Measurements from ENCODE around the gene ARSK. TPM values are rescaled to one million over a fixed set of nuclear protein-coding genes. Genes with fewer than 3 reads are reported as not detected.

The ARSK gene
- total and polyA plus RNA-seq, 2 experiments from 2014 or later = 11.1 to 12.2 TPM

DNA sequence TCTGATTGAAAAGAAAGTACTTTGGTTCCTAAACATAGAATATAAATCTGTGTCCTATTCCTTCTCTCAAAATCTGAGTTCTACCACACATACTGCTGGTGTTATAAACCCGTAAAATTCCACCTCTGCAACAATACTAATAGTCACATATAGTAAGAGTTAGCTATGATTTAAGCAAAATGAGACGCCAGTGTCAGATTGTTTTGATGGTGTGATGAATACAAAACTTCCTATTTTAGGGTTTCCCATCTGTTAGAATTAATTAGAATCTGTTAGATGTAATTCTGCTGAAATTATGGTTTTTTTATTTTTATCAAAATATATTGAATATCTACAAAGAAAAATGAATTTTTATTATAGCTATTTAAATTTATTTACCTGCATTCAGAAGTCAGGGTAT, 26.7 kb downstream of the ARSK start:
- Histone ChIP-seq H3K27me3 (no peaks in the 10 kb centered on the region), H3K4me3 (no peak overlapping the region), H3K4me1 (ENCODE audit: low read depth) (no peaks in the 10 kb centered on the region), H3K36me3 (no peaks in the 10 kb centered on the region), H3K27ac (no peak overlapping the region), H3K9me3 (ENCODE audit: low read depth) (no peaks in the 10 kb centered on the region)
- no peak for DNase-seq (ENCODE audit: low read depth in 1 of 2, low spot score in 1 of 2)
- TF ChIP-seq, protein P1, sequence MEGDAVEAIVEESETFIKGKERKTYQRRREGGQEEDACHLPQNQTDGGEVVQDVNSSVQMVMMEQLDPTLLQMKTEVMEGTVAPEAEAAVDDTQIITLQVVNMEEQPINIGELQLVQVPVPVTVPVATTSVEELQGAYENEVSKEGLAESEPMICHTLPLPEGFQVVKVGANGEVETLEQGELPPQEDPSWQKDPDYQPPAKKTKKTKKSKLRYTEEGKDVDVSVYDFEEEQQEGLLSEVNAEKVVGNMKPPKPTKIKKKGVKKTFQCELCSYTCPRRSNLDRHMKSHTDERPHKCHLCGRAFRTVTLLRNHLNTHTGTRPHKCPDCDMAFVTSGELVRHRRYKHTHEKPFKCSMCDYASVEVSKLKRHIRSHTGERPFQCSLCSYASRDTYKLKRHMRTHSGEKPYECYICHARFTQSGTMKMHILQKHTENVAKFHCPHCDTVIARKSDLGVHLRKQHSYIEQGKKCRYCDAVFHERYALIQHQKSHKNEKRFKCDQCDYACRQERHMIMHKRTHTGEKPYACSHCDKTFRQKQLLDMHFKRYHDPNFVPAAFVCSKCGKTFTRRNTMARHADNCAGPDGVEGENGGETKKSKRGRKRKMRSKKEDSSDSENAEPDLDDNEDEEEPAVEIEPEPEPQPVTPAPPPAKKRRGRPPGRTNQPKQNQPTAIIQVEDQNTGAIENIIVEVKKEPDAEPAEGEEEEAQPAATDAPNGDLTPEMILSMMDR (IDR thresholded peaks at IDR 0.05; ENCODE audit: low read depth, low read length) = no peak

DNA sequence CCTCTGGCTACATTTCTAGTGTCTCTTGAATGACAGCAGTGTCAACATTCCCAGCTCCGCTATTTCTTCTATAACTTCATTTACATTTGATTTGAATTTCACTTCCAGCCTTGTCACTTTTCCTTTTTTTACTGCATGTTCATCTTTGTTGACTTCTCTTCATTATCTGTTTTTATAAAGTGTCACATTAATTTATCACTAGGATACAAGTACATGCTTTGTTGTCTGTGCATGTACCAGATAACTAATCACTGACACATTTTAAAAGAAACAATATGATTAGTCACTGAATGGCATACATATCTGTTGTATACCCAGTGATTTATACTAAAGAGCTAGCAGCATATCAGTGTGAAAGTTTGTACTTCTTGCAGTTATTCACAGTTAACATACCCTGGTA, 29.1 kb downstream of the ARSK start:
- Histone ChIP-seq H3K4me1 (ENCODE audit: low read depth) (no peaks in the 10 kb centered on the region), H3K4me3 (no peak overlapping the region), H3K9me3 (ENCODE audit: low read depth) (no peaks in the 10 kb centered on the region), H3K27ac (no peak overlapping the region), H3K36me3 (no peaks in the 10 kb centered on the region), H3K27me3 (no peaks in the 10 kb centered on the region)
- no peak for DNase-seq (ENCODE audit: low read depth in 1 of 2, low spot score in 1 of 2)
- TF ChIP-seq, protein P1 (IDR thresholded peaks at IDR 0.05; ENCODE audit: low read depth, low read length) = no peak

DNA sequence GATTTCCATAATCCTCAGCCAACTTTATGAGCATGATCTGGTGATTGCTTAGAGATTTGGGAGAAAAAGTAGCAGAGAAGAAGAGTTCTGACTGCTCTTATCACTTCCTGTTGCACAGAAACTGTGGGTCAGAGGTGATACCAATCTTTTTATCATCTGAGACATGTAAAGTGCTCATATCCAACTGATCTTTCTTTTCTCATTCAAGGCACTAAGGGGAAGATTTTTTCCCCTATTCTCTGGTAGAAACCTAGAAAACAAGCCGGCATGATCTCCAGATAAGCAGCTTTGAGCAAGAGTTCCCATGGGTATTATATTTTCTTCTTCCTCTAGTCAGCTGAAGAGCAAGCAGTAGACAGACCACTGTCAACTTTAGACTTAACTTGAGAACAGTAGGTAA, 36.0 kb downstream of the ARSK start:
- H3K27me3 ChIP-seq = no peaks in the 10 kb centered on the region
- no peaks in the 10 kb centered on the region for H3K9me3 ChIP-seq (ENCODE audit: low read depth)
- peaks cover 2% of the 10 kb centered on the region for H3K4me1 ChIP-seq (ENCODE audit: low read depth)
- TF ChIP-seq, protein P1 (IDR thresholded peaks at IDR 0.05; ENCODE audit: low read depth, low read length) = no peak
- H3K36me3 ChIP-seq = peaks cover 9% of the 10 kb centered on the region
- H3K4me3 ChIP-seq = no peak overlapping the region
- H3K27ac ChIP-seq = no peak overlapping the region
- DNase-seq (ENCODE audit: low read depth in 1 of 2, low spot score in 1 of 2) = no peak

DNA sequence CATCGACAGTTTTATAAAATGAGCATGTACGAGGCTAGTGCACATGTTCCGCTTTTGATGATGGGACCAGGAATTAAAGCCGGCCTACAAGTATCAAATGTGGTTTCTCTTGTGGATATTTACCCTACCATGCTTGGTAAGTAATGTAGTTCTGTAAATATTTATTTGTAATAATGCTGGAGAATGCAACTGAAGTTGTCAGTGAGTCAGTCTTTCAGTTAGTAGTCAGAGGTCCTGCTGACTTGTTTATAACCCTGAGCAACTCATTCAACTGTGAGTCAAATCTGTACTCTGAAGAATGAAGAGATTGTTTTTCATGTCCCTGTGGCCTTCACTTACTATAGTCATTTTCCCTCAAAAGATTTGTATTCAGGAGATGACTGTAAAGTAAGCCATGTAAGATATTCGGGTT, 36.6 kb downstream of the ARSK start:
- peaks cover 9% of the 10 kb centered on the region for H3K36me3 ChIP-seq
- H3K27ac ChIP-seq = no peak overlapping the region
- TF ChIP-seq, protein P1 (IDR thresholded peaks at IDR 0.05; ENCODE audit: low read depth, low read length) = no peak
- DNase-seq (ENCODE audit: low read depth in 1 of 2, low spot score in 1 of 2) = peak in 1 of 2 donors; percentile 56
- H3K4me3 ChIP-seq = no peak overlapping the region
- H3K27me3 ChIP-seq = no peaks in the 10 kb centered on the region
- H3K9me3 ChIP-seq (ENCODE audit: low read depth) = no peaks in the 10 kb centered on the region
- peaks cover 8% of the 10 kb centered on the region for H3K4me1 ChIP-seq (ENCODE audit: low read depth)

DNA sequence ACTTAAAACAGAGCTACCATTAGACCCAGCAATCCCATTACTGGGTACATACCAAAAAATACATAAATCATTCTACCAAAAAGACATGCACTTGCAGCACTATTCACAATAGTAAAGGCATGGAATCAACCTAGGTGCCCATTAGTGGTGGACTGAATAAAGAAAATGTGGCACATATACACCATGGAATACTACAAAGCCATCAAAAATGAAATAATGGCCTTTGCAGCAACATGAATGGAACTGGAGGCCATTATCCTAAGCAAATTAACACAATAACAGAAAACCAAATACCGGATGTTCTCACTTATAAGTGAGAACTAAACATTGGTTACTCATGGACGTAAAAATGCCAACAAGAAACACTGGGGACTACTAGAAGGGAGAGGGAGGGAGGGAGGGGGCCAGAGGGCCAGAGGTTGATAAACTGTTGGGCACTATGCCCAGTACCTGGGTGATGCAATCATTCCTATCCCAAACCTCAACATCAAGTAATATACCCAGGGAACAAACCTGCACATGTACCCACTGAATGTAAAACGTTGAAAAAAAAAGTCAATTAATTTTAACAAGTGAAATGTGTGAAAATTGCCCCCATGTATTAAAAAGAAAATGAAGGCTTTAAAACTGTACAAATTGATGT, 40.5 kb downstream of the ARSK start:
- H3K4me1 ChIP-seq (ENCODE audit: low read depth) = peaks cover 23% of the 10 kb centered on the region
- H3K4me3 ChIP-seq = no peak overlapping the region
- no peak overlapping the region for H3K27ac ChIP-seq
- H3K9me3 ChIP-seq (ENCODE audit: low read depth) = no peaks in the 10 kb centered on the region
- peaks cover 9% of the 10 kb centered on the region for H3K36me3 ChIP-seq
- DNase-seq (ENCODE audit: low read depth in 1 of 2, low spot score in 1 of 2) = peak in 1 of 2 donors; percentile 17
- H3K27me3 ChIP-seq = no peaks in the 10 kb centered on the region
- TF ChIP-seq, protein P1 (IDR thresholded peaks at IDR 0.05; ENCODE audit: low read depth, low read length) = no peak
